GM12878 (cell line): ENCODE data around the gene CNTLN.

Experiments used
- CTCF ChIP-seq, 3 experiments: IDR thresholded peaks in 2 of 3; conservative IDR thresholded peaks in 1 of 3; 2 replicates each; pipeline ENCODE4 v1.5.1; 2011; ENCODE audit warnings: low read depth in 3 of 3, low read length in 3 of 3, mild to moderate bottlenecking in 3 of 3, control low read depth in 2 of 3, moderate library complexity in 2 of 3, inconsistent platforms in 1 of 3, mixed read lengths in 1 of 3; ENCODE audit not compliant: control insufficient read depth in 2 of 3, insufficient read depth in 1 of 3; ENCODE audit errors: extremely low read depth in 1 of 3
- EP300 ChIP-seq, 2 experiments: fragments of 150-350 bp in 1 of 2; IDR thresholded peaks; 2 replicates each; pipeline ENCODE4 v1.6.1; 2011 to 2012; ENCODE audit warnings: low read depth in 2 of 2, low read length in 2 of 2, borderline replicate concordance in 1 of 2, improper control_type of control experiment in 1 of 2, inconsistent platforms in 1 of 2; ENCODE audit not compliant: control insufficient read depth in 1 of 2
- HDAC6 ChIP-seq: fragments of 200-600 bp; sonication (generic); IDR thresholded peaks from one replicate; pipeline ENCODE4 v1.8.0; 2017; ENCODE audit warnings: antibody characterized with exemption; ENCODE audit not compliant: unreplicated experiment
- POLR2A ChIP-seq: IDR thresholded peaks from 2 replicates; pipeline ENCODE4 v1.6.1; 2011; ENCODE audit warnings: low read depth, mild to moderate bottlenecking, low read length
- TAF1 ChIP-seq: IDR thresholded peaks from 2 replicates; pipeline ENCODE4 v1.6.1; 2011; ENCODE audit warnings: mild to moderate bottlenecking, low read depth, low read length, borderline replicate concordance
- ZNF274 ChIP-seq: IDR thresholded peaks from one replicate; pipeline ENCODE4 v1.8.0; 2011; ENCODE audit not compliant: insufficient read length, insufficient read depth

- TF ChIP-seq ZNF274, result no peak
- no peak for TF ChIP-seq POLR2A
- TF ChIP-seq TAF1, result no peak
- no peak for TF ChIP-seq CTCF (IDR thresholded peaks at IDR 0.05 in 2 of 3, conservative IDR thresholded peaks at IDR 0.05 in 1 of 3; ENCODE audit: control insufficient read depth in 2 of 3, extremely low read depth in 1 of 3, insufficient read depth in 1 of 3, low read depth in 3 of 3, low read length in 3 of 3)
- no peak for TF ChIP-seq HDAC6
- TF ChIP-seq EP300 (IDR thresholded peaks at IDR 0.05; ENCODE audit: borderline replicate concordance in 1 of 2, control insufficient read depth in 1 of 2, low read depth in 2 of 2, low read length in 2 of 2), result no peak
Observed at GRCh38 chr9:17135295-17136160, 688 bp downstream of the CNTLN start.
